ENCODE data around the gene AGR2.
A peak's percentile ranks its signal among the peaks of the same experiment; 100 is the strongest.

The AGR2 gene

DNA sequence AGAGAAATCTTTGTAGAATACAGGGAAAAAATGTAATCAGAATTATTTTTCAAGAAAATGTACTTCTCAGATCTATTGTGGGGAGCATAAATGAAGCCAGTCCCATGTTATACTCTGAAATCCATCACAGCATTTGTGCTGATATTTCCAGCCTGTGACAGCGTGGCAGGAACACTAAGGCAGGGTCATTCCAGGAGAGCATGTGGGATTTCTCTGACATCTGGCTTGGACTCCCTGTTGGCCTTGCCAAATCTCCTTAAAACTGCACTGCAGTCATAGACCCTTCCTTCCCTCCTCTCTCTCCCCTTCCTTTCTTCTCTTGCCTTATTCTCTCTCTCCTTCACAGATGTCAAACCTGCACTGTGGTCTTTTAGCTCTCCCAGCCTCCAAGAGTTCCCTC, 57.7 kb downstream of the AGR2 start:
- DNase-seq (ENCODE audit: low spot score), result no peak
- Histone ChIP-seq H4K91ac (ENCODE audit: low read depth, low read length, poor library complexity) (no peak overlapping the region), H3K14ac (ENCODE audit: low read length) (no peak overlapping the region), H2AFZ (ENCODE audit: low read length) (no peak overlapping the region), H3K9ac (ENCODE audit: low read depth, low read length, poor library complexity) (no peak overlapping the region), H3K4me3 (ENCODE audit: low read length in 2 of 2) (no peak overlapping the region), H4K8ac (ENCODE audit: low read depth, low read length) (no peak overlapping the region), H3K4me2 (ENCODE audit: insufficient read depth, low read length, poor library complexity, severe bottlenecking) (no peak overlapping the region), H3K27ac (replicated peaks; ENCODE audit: low read length) (no peak overlapping the region), H3K4me1 (ENCODE audit: control insufficient read depth in 2 of 2, insufficient read depth in 1 of 2, low read depth in 1 of 2, low read length in 2 of 2) (peaks cover 9 to 18% of the 10 kb centered on the region in 2 donors), H2BK12ac (ENCODE audit: low read length) (no peak overlapping the region), H3K23ac (ENCODE audit: low read depth, low read length, poor library complexity) (no peak overlapping the region), H3K4ac (ENCODE audit: low read length) (no peak overlapping the region), H2BK5ac (ENCODE audit: low read length) (no peak overlapping the region), H3K9me3 (replicated peaks in 1 of 2; ENCODE audit: control insufficient read depth in 2 of 2, insufficient read depth in 1 of 2, low read depth in 1 of 2, low read length in 2 of 2) (no peaks in the 10 kb centered on the region), H3K27me3 (ENCODE audit: control insufficient read depth in 3 of 3, insufficient read depth in 3 of 3, low read depth in 1 of 3, low read length in 3 of 3) (no peaks in the 10 kb centered on the region), H3K79me1 (ENCODE audit: low read depth, low read length) (peaks cover 2% of the 10 kb centered on the region), H2AK5ac (ENCODE audit: low read depth, low read length) (no peak overlapping the region), H3K36me3 (replicated peaks in 1 of 2; ENCODE audit: control insufficient read depth in 2 of 2, insufficient read depth in 2 of 2, low read length in 2 of 2) (no peaks in the 10 kb centered on the region), H2BK15ac (ENCODE audit: low read length) (no peak overlapping the region), H2BK120ac (ENCODE audit: low read depth, low read length) (no peak overlapping the region), H3K18ac (ENCODE audit: low read length) (no peak overlapping the region)
- no CpG with 5 or more reads among the region's 1 CpG for WGBS, 2 donors (ENCODE audit: extremely low coverage in 2 of 2, insufficient read length in 2 of 2, insufficient replicate concordance in 1 of 2)

- DNase-seq (ENCODE audit: low spot score), result no peak
- H3K9ac ChIP-seq (ENCODE audit: low read depth, low read length, poor library complexity), result no peak overlapping the region
- H3K23ac ChIP-seq (ENCODE audit: low read depth, low read length, poor library complexity), result no peak overlapping the region
- no CpG with 5 or more reads among the region's 2 CpGs for WGBS, 2 donors (ENCODE audit: extremely low coverage in 2 of 2, insufficient read length in 2 of 2, insufficient replicate concordance in 1 of 2)
- H2AFZ ChIP-seq (ENCODE audit: low read length), result peak overlapping the region; percentile 68
- peaks cover 2% of the 10 kb centered on the region for H3K79me1 ChIP-seq (ENCODE audit: low read depth, low read length)
- no peak overlapping the region for H2BK120ac ChIP-seq (ENCODE audit: low read depth, low read length)
- H3K14ac ChIP-seq (ENCODE audit: low read length), result no peak overlapping the region
- H2BK5ac ChIP-seq (ENCODE audit: low read length), result no peak overlapping the region
- no peak overlapping the region for H2BK15ac ChIP-seq (ENCODE audit: low read length)
- no peak overlapping the region for H3K18ac ChIP-seq (ENCODE audit: low read length)
- H3K36me3 ChIP-seq (replicated peaks in 1 of 2; ENCODE audit: control insufficient read depth in 2 of 2, insufficient read depth in 2 of 2, low read length in 2 of 2), result no peaks in the 10 kb centered on the region
- H3K27me3 ChIP-seq (ENCODE audit: control insufficient read depth in 3 of 3, insufficient read depth in 3 of 3, low read depth in 1 of 3, low read length in 3 of 3), result no peaks in the 10 kb centered on the region
- no peak overlapping the region for H3K4ac ChIP-seq (ENCODE audit: low read length)
- H4K91ac ChIP-seq (ENCODE audit: low read depth, low read length, poor library complexity), result no peak overlapping the region
- H4K8ac ChIP-seq (ENCODE audit: low read depth, low read length), result no peak overlapping the region
- H3K27ac ChIP-seq (replicated peaks; ENCODE audit: low read length), result no peak overlapping the region
- peaks cover 9 to 18% of the 10 kb centered on the region in 2 donors for H3K4me1 ChIP-seq (ENCODE audit: control insufficient read depth in 2 of 2, insufficient read depth in 1 of 2, low read depth in 1 of 2, low read length in 2 of 2)
- H2BK12ac ChIP-seq (ENCODE audit: low read length), result no peak overlapping the region
- H2AK5ac ChIP-seq (ENCODE audit: low read depth, low read length), result no peak overlapping the region
- no peak overlapping the region for H3K4me3 ChIP-seq (ENCODE audit: low read length in 2 of 2)
- H3K9me3 ChIP-seq (replicated peaks in 1 of 2; ENCODE audit: control insufficient read depth in 2 of 2, insufficient read depth in 1 of 2, low read depth in 1 of 2, low read length in 2 of 2), result peaks cover 0 to 2% of the 10 kb centered on the region in 2 donors
- H3K4me2 ChIP-seq (ENCODE audit: insufficient read depth, low read length, poor library complexity, severe bottlenecking), result no peak overlapping the region
Observed at GRCh38 chr7:16745645-16746044, 59.2 kb downstream of the AGR2 start.

DNA sequence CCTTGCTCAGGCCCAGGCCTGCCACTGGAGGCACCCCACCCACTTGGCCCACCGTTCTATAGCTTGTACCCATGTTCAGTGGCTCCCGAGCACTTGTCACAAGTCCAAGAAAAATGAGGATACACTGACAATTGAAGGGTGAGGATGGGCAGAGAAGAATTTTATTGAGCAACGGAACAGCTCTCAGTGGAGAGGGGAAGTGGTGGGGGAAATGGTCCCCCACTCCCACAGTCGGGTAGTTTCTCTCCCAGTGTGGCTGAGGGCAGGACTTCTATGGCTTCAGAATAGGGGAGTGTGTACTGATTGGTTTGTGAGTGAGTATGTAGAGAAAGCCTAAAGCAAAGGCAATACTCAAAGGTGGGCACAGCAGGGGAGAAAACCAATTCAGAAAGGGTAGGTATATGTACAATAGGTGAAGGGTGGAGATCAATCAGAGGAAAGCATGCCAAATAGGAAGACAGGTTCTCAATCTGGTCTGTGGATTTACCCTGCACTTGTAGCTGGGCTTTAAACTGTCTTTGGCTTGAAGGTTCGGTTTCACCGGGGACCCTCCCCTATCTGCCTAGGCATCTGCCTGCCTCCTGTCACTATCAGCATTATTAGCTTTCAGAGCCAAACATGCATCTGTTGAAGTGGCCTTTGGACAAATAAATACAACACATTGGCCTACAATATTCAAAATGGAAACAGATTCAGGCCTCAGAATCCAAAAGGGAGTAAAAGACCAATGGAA, 60.1 kb downstream of the AGR2 start:
- no peak overlapping the region for H2AK5ac ChIP-seq (ENCODE audit: low read depth, low read length)
- H3K27ac ChIP-seq (replicated peaks; ENCODE audit: low read length), result no peak overlapping the region
- H3K9me3 ChIP-seq (replicated peaks in 1 of 2; ENCODE audit: control insufficient read depth in 2 of 2, insufficient read depth in 1 of 2, low read depth in 1 of 2, low read length in 2 of 2), result peaks cover 0 to 2% of the 10 kb centered on the region in 2 donors

GRCh38 chr7:16743236-16743635, 61.6 kb downstream of the AGR2 start:
- Histone ChIP-seq H3K79me1 (ENCODE audit: low read depth, low read length) (no peaks in the 10 kb centered on the region), H3K9me3 (replicated peaks in 1 of 2; ENCODE audit: control insufficient read depth in 2 of 2, insufficient read depth in 1 of 2, low read depth in 1 of 2, low read length in 2 of 2) (peaks cover 0 to 2% of the 10 kb centered on the region in 2 donors), H3K4me2 (ENCODE audit: insufficient read depth, low read length, poor library complexity, severe bottlenecking) (no peak overlapping the region), H3K14ac (ENCODE audit: low read length) (no peak overlapping the region), H3K9ac (ENCODE audit: low read depth, low read length, poor library complexity) (no peak overlapping the region), H3K4ac (ENCODE audit: low read length) (no peak overlapping the region), H4K91ac (ENCODE audit: low read depth, low read length, poor library complexity) (no peak overlapping the region), H3K27me3 (ENCODE audit: control insufficient read depth in 3 of 3, insufficient read depth in 3 of 3, low read depth in 1 of 3, low read length in 3 of 3) (no peaks in the 10 kb centered on the region), H3K36me3 (replicated peaks in 1 of 2; ENCODE audit: control insufficient read depth in 2 of 2, insufficient read depth in 2 of 2, low read length in 2 of 2) (no peaks in the 10 kb centered on the region), H2BK5ac (ENCODE audit: low read length) (no peak overlapping the region), H3K4me1 (ENCODE audit: control insufficient read depth in 2 of 2, insufficient read depth in 1 of 2, low read depth in 1 of 2, low read length in 2 of 2) (peaks cover 7 to 18% of the 10 kb centered on the region in 2 donors), H2BK12ac (ENCODE audit: low read length) (no peak overlapping the region), H3K18ac (ENCODE audit: low read length) (no peak overlapping the region), H4K8ac (ENCODE audit: low read depth, low read length) (no peak overlapping the region), H2BK15ac (ENCODE audit: low read length) (no peak overlapping the region), H2AK5ac (ENCODE audit: low read depth, low read length) (no peak overlapping the region), H3K27ac (replicated peaks; ENCODE audit: low read length) (no peak overlapping the region), H3K23ac (ENCODE audit: low read depth, low read length, poor library complexity) (no peak overlapping the region), H2AFZ (ENCODE audit: low read length) (no peak overlapping the region), H3K4me3 (ENCODE audit: low read length in 2 of 2) (no peak overlapping the region), H2BK120ac (ENCODE audit: low read depth, low read length) (no peak overlapping the region)
- no CpG with 5 or more reads among the region's 4 CpGs for WGBS, 2 donors (ENCODE audit: extremely low coverage in 2 of 2, insufficient read length in 2 of 2, insufficient replicate concordance in 1 of 2)
- no peak for DNase-seq (ENCODE audit: low spot score)

More for the DNA sequence above, 60.1 kb downstream of the AGR2 start:
- H4K91ac ChIP-seq (ENCODE audit: low read depth, low read length, poor library complexity), result no peak overlapping the region
- no peak overlapping the region for H3K14ac ChIP-seq (ENCODE audit: low read length)
- H3K4me2 ChIP-seq (ENCODE audit: insufficient read depth, low read length, poor library complexity, severe bottlenecking), result no peak overlapping the region
- no peak overlapping the region for H3K4me3 ChIP-seq (ENCODE audit: low read length in 2 of 2)
- DNase-seq (ENCODE audit: low spot score), result no peak
- H2BK120ac ChIP-seq (ENCODE audit: low read depth, low read length), result no peak overlapping the region
- no peak overlapping the region for H4K8ac ChIP-seq (ENCODE audit: low read depth, low read length)
- no peak overlapping the region for H2BK5ac ChIP-seq (ENCODE audit: low read length)
- H3K36me3 ChIP-seq (replicated peaks in 1 of 2; ENCODE audit: control insufficient read depth in 2 of 2, insufficient read depth in 2 of 2, low read length in 2 of 2), result no peaks in the 10 kb centered on the region
- H3K9ac ChIP-seq (ENCODE audit: low read depth, low read length, poor library complexity), result no peak overlapping the region
- H3K18ac ChIP-seq (ENCODE audit: low read length), result no peak overlapping the region
- H3K4me1 ChIP-seq (ENCODE audit: control insufficient read depth in 2 of 2, insufficient read depth in 1 of 2, low read depth in 1 of 2, low read length in 2 of 2), result peaks cover 9 to 18% of the 10 kb centered on the region in 2 donors
- no CpG with 5 or more reads among the region's 6 CpGs for WGBS, 2 donors (ENCODE audit: extremely low coverage in 2 of 2, insufficient read length in 2 of 2, insufficient replicate concordance in 1 of 2)
- peaks cover 2% of the 10 kb centered on the region for H3K79me1 ChIP-seq (ENCODE audit: low read depth, low read length)
- no peaks in the 10 kb centered on the region for H3K27me3 ChIP-seq (ENCODE audit: control insufficient read depth in 3 of 3, insufficient read depth in 3 of 3, low read depth in 1 of 3, low read length in 3 of 3)
- H2BK12ac ChIP-seq (ENCODE audit: low read length), result no peak overlapping the region
- H2BK15ac ChIP-seq (ENCODE audit: low read length), result no peak overlapping the region
- no peak overlapping the region for H3K4ac ChIP-seq (ENCODE audit: low read length)
- H2AFZ ChIP-seq (ENCODE audit: low read length), result peak overlapping the region; percentile 68
- no peak overlapping the region for H3K23ac ChIP-seq (ENCODE audit: low read depth, low read length, poor library complexity)

Data from neuronal stem cell (in vitro differentiated cells).